LNCAP (cell line): ENCODE results near the gene KDM5B.

Experiments used
- CTCF ChIP-seq: fragments of 450-650 bp; IDR thresholded peaks from 2 replicates; pipeline ENCODE4 v1.5.1; 2017; ENCODE audit warnings: mild to moderate bottlenecking

The KDM5B gene

GRCh38 chr1:202683029-202683428 is 125.2 kb downstream of the KDM5B start:
- no peak for TF ChIP-seq CTCF

GRCh38 chr1:202682477-202682876 is 125.7 kb downstream of the KDM5B start:
- no peak for TF ChIP-seq CTCF

- TF ChIP-seq CTCF, result no peak
Measured at GRCh38 chr1:202681736-202682420, 126.3 kb downstream of the KDM5B start.

- no peak for TF ChIP-seq CTCF
Measured at GRCh38 chr1:202680586-202681352, 127.5 kb downstream of the KDM5B start.

- no peak for TF ChIP-seq CTCF
Measured at GRCh38 chr1:202679406-202680177, 128.6 kb downstream of the KDM5B start.

GRCh38 chr1:202677433-202677832 is 130.8 kb downstream of the KDM5B start:
- TF ChIP-seq CTCF, result no peak
